Mucosa of gallbladder (tissue), 1 donor: ENCODE measurements around the gene CD3G. TPM values are rescaled to one million over a fixed set of nuclear protein-coding genes. Genes with fewer than 3 reads are reported as not detected.
A peak's percentile ranks its signal among the peaks of the same experiment; 100 is the strongest.
"Not testable (repeated sequence)": the region's sequence is repeated elsewhere in the genome, so short reads cannot be mapped to it uniquely, and the experiment has no call there.

Experiments used
- DNase-seq: peaks from one replicate; pipeline ENCODE4 v3.0.0-alpha.2; 2020; ENCODE audit warnings: low spot score
- total RNA-seq: library from RNA; stranded (reverse); gene quantifications from one replicate; pipeline ENCODE4 v1.2.1, GENCODE V29; 2021
- donor health status: DM: no; HTN: no; CAD: no.

Gene CD3G
- total RNA-seq, 1 donor from 2014 or later = 3.0 TPM

GRCh38 chr11:118379497-118379896 lies 35.4 kb downstream of the CD3G start:
- no peak for DNase-seq

- no peak for DNase-seq
Observed at GRCh38 chr11:118380571-118380970, 36.4 kb downstream of the CD3G start.

- no peak for DNase-seq
Observed at GRCh38 chr11:118382954-118383353, 38.8 kb downstream of the CD3G start.

GRCh38 chr11:118383657-118384056 lies 39.5 kb downstream of the CD3G start:
- DNase-seq = no peak

- DNase-seq = no peak
Observed at GRCh38 chr11:118396097-118396501, 52.0 kb downstream of the CD3G start.

GRCh38 chr11:118397448-118397847 lies 53.3 kb downstream of the CD3G start:
- no peak for DNase-seq

- DNase-seq = no peak
Observed at GRCh38 chr11:118398791-118399559, 54.8 kb downstream of the CD3G start.

- peak; percentile 93 for DNase-seq
Observed at GRCh38 chr11:118401151-118401879, 57.2 kb downstream of the CD3G start, which contains the start of gene ATP5MG. ATP5MG (plus strand) TSS chr11:118401606; CDS start chr11:118401666, 60 bp downstream.

- DNase-seq = no peak
Observed at GRCh38 chr11:118401880-118402590, 57.9 kb downstream of the CD3G start.

- DNase-seq = not testable (repeated sequence)
Observed at GRCh38 chr11:118402594-118402993, 58.5 kb downstream of the CD3G start.

Other genes with a start within 250 kb of the CD3G start
- gene SCN4B, start 191.5 kb upstream of the CD3G start, total RNA-seq = 3.5 TPM
- gene SCN2B, start 167.7 kb upstream of the CD3G start, total RNA-seq = 0.69 TPM
- 12.9 TPM for gene JAML, start 119.3 kb upstream of the CD3G start, total RNA-seq
- 23.2 TPM for gene MPZL3, start 92.0 kb upstream of the CD3G start, total RNA-seq
- gene MPZL2, start 80.0 kb upstream of the CD3G start, total RNA-seq = 72.5 TPM
- 15.7 TPM for gene CD3E, start 39.6 kb upstream of the CD3G start, total RNA-seq
- 12.4 TPM for gene CD3D, start 1.6 kb upstream of the CD3G start, total RNA-seq
- 38.0 TPM for gene UBE4A, start 15.3 kb downstream of the CD3G start, total RNA-seq
- 196 TPM for gene ATP5MG, start 57.3 kb downstream of the CD3G start, total RNA-seq
- 61.2 TPM for gene KMT2A, start 92.1 kb downstream of the CD3G start, total RNA-seq
- 1.2 TPM for gene TTC36, start 183.1 kb downstream of the CD3G start, total RNA-seq
- 41.5 TPM for gene TMEM25, start 186.8 kb downstream of the CD3G start, total RNA-seq
- 20.4 TPM for gene IFT46, start 221.6 kb downstream of the CD3G start, total RNA-seq
- gene ARCN1, start 228.1 kb downstream of the CD3G start, total RNA-seq = 134 TPM